ENCODE data around the gene BMS1. TPM values are rescaled to one million over a fixed set of nuclear protein-coding genes. Genes with fewer than 3 reads are reported as not detected.
"Not testable (repeated sequence)": the region's sequence is repeated elsewhere in the genome, so short reads cannot be mapped to it uniquely, and the experiment has no call there.

The BMS1 gene
- total RNA-seq, 1 donor, result 21.2 TPM

DNA sequence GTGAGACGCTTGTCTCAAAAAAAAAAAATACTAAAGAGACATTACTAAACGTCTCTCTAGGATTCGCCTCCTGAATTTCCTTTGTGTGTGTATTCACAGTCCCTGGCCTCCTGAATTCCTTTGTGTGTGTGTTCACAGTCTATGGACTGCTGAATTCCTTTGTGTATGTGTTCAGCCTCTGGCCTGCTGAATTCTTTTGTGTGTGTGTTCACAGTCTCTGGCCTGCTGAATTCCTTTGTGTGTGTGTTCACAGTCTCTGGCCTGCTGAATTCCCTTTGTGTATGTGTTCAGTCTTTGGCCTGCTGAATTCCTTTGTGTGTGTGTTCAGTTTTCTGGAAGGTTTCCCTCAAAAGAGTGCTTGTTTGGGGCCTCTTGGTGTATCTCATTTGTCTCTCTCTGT, 8.2 kb downstream of the BMS1 start:
- DNase-seq (ENCODE audit: low read depth), result no peak
- TF ChIP-seq, protein P1, sequence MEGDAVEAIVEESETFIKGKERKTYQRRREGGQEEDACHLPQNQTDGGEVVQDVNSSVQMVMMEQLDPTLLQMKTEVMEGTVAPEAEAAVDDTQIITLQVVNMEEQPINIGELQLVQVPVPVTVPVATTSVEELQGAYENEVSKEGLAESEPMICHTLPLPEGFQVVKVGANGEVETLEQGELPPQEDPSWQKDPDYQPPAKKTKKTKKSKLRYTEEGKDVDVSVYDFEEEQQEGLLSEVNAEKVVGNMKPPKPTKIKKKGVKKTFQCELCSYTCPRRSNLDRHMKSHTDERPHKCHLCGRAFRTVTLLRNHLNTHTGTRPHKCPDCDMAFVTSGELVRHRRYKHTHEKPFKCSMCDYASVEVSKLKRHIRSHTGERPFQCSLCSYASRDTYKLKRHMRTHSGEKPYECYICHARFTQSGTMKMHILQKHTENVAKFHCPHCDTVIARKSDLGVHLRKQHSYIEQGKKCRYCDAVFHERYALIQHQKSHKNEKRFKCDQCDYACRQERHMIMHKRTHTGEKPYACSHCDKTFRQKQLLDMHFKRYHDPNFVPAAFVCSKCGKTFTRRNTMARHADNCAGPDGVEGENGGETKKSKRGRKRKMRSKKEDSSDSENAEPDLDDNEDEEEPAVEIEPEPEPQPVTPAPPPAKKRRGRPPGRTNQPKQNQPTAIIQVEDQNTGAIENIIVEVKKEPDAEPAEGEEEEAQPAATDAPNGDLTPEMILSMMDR (IDR thresholded peaks at IDR 0.05; ENCODE audit: insufficient read depth, low read depth, low read length), result no peak
- H3K4me3 ChIP-seq (ENCODE audit: low read depth, low read length), result no peak overlapping the region

GRCh38 chr10:42795701-42796100, 13.1 kb downstream of the BMS1 start:
- H3K4me3 ChIP-seq (ENCODE audit: low read depth, low read length), result no peak overlapping the region
- TF ChIP-seq, protein P1 (IDR thresholded peaks at IDR 0.05; ENCODE audit: insufficient read depth, low read depth, low read length), result no peak
- no peak for DNase-seq (ENCODE audit: low read depth)

DNA sequence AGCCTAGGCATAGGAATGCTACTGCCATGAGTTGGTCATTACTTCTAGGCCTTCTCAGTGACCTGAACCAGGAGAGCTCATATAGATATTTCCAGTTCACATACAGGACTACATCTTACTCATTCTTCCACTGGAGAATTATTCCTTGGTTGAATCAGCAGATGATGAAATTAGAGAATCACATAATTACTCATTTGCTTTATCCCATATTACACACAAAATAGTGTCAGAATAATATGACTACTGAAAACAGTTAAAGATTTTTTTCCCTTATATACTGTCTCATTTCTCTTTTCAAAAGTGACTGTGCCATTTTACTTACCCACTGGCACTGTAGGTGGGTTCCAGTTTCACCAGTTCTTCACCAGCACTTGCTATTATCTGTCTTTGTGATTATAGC, 18.5 kb downstream of the BMS1 start:
- no peak overlapping the region for H3K4me3 ChIP-seq (ENCODE audit: low read depth, low read length)
- TF ChIP-seq, protein P1 (IDR thresholded peaks at IDR 0.05; ENCODE audit: insufficient read depth, low read depth, low read length), result no peak
- no peak for DNase-seq (ENCODE audit: low read depth)

GRCh38 chr10:42802876-42803275, 20.3 kb downstream of the BMS1 start:
- TF ChIP-seq, protein P1 (IDR thresholded peaks at IDR 0.05; ENCODE audit: insufficient read depth, low read depth, low read length), result no peak
- DNase-seq (ENCODE audit: low read depth), result no peak
- no peak overlapping the region for H3K4me3 ChIP-seq (ENCODE audit: low read depth, low read length)

DNA sequence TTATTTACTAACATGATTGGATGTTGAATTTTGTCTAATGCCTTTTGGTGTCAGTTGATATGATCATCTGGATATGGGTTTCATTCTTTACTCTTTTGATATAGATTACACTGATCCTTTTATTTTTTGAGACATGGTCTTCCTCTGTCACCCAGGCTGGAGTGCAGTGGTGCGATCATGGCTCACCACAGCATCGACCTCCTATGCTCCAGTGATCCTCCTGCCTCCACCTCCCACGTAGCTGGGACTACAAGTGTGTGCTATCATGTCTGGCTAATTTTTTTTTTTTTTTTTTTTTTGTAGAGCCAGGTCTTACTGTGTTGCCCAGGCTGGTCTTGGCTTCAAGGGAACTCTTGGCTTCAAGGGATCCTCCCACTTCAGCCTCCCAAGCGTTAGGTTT, 27.1 kb downstream of the BMS1 start:
- no peak for DNase-seq (ENCODE audit: low read depth)
- H3K4me3 ChIP-seq (ENCODE audit: low read depth, low read length), result no peak overlapping the region
- TF ChIP-seq, protein P1 (IDR thresholded peaks at IDR 0.05; ENCODE audit: insufficient read depth, low read depth, low read length), result no peak

- TF ChIP-seq, protein P1 (IDR thresholded peaks at IDR 0.05; ENCODE audit: insufficient read depth, low read depth, low read length), result no peak
- H3K4me3 ChIP-seq (ENCODE audit: low read depth, low read length), result no peak overlapping the region
- no peak for DNase-seq (ENCODE audit: low read depth)
Observed at GRCh38 chr10:42812028-42812427, 29.4 kb downstream of the BMS1 start.

DNA sequence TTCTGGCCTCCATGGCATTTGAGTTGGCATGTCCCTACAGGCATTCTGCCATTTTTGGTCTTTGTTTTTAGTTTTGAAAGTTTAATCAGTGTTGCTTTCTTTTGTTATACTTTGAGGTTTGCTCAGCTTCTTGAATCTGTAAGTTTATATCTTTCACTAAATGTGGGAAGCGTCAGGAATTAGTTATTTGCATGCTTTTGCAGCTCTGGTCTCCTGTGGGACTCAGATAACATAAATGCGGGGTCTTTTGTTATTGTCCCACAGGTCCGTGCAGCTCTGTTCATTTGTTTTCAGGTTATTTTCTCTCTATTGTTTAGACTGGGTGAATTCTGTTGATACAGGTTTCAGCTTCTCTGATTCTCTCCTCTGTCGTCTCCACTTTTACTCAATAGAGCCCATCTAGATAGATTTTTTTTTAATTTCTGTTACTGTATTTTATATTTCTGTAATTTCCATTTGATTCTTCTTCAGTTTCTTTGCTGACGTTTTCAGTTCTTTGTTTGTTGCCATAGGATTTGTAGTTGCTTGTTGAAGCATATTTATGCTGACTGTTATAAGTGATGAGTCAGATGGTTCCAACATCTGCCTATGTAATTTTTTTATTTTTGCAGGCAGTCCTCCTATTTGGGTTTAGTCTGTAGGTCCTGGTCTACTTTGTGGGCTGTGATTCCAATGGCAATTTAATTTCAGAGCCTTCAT, 31.5 kb downstream of the BMS1 start:
- not testable (repeated sequence) for H3K4me3 ChIP-seq (ENCODE audit: low read depth, low read length); DNase-seq (ENCODE audit: low read depth)

- H3K4me3 ChIP-seq (ENCODE audit: low read depth, low read length); DNase-seq (ENCODE audit: low read depth): not testable (repeated sequence)
Observed at GRCh38 chr10:42816334-42816733, 33.7 kb downstream of the BMS1 start.

All from fibroblast of villous mesenchyme (primary cell).